NCI-H2081 treated with DMSO at 0.1 percent for 48 hours (cell line): ENCODE measurements around the gene CACNA1S.
A peak's percentile ranks its signal among the peaks of the same experiment; 100 is the strongest.

Experiments used
- DNase-seq: peaks from one replicate; lab custom pipeline; 2025; lab: John Stamatoyannopoulos, UW

Gene CACNA1S

GRCh38 chr1:201115390-201115937 lies 3.2 kb upstream of the CACNA1S start:
- DNase-seq, result no peak

GRCh38 chr1:201114245-201115131 lies 2.3 kb upstream of the CACNA1S start:
- peak; percentile 82 for DNase-seq

- DNase-seq, result no peak
These were observed 1.4 kb upstream of the CACNA1S start for GRCh38 chr1:201113451-201114244.

DNA sequence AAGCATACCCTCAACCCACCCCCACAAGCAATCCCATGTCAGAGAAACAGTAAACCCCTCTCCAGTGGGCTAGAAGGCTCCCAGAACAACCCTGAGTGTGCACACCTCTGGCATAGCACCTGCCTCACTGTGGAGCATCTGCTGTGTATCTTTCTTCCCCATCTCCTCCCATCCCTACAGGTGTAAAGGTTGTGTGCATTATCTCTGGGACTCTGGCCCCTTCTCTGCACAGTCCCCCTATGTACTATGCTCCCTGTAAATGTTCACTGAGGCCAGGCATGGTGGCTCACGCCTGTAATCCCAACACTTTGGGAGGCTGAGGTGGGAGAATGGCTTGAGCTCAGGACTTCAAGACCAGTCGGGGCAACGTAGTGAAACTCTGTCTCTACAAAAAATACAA lies 700 bp upstream of the CACNA1S start:
- DNase-seq, result no peak

GRCh38 chr1:201111672-201112071 lies 554 bp downstream of the CACNA1S start:
- no peak for DNase-seq

DNA sequence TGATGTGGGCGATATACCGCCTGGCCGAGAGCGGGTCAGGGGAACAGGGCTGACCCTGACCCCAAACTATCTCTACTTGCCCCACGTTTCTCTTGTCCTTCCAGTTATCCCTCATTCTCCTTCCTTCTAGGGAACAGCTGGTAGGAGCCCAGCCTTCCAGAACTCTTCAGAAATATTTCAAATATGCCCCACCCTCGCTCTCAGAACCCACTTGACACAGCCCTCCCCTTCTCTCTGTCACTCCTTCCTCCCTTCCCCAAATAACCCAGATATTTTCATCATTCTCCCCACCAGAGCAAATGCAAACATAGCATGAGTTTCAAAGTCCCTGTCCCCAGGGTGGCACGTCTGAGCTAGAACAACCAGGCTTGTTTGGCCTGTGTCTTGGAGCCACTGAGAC lies 1.1 kb downstream of the CACNA1S start:
- DNase-seq, result no peak

DNA sequence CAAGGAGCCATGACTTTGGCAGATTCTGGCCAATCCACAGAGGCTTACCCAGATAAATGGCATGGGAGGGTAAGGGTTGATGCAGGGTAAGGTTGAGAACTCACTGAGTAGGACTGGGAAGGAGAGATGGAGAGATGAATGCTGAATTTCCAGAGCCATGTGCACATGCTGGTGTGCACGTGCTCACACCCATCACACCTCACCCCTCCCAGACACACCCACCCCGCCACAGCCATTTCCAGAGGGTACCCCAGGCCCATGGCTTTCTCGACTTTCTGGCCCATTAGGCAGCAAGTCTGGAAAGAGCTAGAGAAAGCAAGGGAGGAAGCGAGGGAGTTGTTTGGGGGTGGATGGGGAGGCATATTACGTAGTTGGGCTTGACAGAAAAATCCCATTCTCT lies 1.6 kb downstream of the CACNA1S start:
- DNase-seq, result no peak

GRCh38 chr1:201110138-201110537 lies 2.1 kb downstream of the CACNA1S start:
- DNase-seq, result no peak

- DNase-seq, result no peak
These were observed 2.6 kb downstream of the CACNA1S start for GRCh38 chr1:201109651-201110050.

DNA sequence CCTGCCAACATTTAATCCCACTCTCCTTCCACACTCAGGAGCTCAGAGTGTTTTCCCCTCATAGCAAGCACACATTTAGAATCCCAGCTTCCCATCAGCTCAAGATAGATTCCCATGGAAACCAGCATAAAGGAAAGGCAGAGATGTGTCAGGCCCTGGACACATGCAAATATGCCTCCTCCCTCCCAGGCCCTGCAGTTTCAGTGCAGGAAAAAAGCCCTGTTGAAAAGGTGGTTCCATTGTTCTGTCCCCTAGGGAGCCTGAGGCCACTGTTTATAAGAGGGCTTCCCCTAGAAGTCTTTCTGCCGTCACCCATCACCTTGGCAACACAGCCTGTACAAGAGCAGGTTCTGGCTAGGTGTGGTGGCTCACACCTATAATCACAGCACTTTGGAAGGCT lies 3.6 kb downstream of the CACNA1S start:
- DNase-seq, result peak; percentile 34

- no peak for DNase-seq
These were observed 6.5 kb downstream of the CACNA1S start for GRCh38 chr1:201105688-201106087.

DNA sequence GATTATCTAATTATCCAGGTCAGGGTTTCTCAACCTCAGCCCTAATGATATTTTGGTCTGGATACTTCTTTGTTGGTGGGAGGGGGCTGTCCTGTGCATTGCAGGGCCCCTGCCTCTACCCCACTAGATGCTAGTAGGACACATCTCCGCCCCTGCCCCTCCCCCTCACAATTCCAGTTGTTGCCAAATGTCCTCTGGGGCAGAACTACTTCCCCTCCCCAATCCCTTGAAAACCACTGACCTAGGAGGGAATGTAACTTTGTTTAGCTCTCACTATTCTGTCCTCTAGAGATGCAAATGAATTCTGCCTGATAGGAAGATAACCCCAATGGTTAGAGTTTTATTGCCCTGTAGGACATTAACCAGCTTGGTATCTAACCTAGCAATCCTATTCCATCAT lies 8.1 kb downstream of the CACNA1S start:
- DNase-seq, result no peak

DNA sequence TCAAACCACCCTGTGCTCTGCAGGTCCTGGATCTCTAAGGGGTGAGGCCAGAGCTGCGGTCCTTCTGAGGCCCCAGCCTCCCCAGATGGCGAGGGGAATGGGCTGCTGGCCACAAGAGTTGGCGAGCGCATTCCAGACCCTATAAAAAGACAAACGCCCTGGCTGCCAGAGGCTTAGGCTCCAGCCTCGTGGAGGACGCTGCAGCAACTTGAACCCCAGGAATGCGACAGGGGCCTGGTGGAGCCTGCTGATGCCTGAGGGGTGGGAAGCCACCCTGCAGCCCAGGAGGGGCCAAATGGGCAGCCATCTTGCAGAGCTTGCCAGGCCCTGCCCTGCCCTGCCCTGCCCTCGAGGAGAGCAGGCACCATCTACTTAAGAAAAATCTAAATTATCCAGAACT lies 8.6 kb downstream of the CACNA1S start:
- DNase-seq, result no peak

GRCh38 chr1:201100169-201100930 lies 11.9 kb downstream of the CACNA1S start:
- no peak for DNase-seq

- DNase-seq, result no peak
These were observed 13.1 kb downstream of the CACNA1S start for GRCh38 chr1:201098992-201099677.

DNA sequence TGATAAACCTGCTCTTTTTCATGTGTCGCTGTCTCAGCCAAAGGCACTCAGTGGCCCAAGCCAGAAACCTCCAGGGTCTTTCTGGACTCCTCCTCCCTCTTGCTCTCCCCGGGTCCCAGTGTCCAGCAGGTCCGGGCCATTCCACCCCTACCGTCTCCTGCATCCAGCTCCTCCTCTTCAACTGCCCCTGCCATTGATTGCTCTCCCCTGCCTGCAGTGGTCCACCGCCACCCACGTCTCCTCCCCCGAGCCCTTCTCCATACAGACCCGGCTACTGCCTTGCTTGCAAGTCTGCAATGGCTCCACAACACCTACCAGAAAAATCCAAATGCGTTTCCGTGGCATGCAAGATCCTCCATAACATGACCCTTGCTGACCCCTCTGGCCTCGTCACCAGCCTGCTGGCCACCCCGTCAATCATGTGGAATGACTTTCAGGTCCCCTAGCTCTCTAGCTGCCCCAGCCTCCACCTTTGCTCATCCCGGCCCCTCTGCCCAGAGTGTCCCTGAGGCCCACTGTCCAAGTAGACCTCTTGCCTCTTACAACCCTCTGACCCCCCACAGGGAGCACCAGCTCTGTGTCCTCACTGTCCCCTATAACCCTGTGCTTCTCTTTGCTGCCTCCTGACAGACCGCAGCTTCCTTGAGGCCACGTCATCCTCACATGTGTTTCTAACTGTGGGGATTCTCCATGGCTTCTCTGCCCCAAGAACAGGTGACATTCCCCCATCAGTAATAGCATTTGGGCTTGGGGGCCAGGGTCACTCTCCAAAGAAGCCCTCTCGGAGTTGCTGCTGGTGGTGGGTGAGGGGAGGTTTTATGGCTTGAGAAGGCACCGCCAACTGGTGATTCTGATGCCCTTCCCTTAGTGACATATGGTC lies 15.0 kb downstream of the CACNA1S start:
- no peak for DNase-seq

DNA sequence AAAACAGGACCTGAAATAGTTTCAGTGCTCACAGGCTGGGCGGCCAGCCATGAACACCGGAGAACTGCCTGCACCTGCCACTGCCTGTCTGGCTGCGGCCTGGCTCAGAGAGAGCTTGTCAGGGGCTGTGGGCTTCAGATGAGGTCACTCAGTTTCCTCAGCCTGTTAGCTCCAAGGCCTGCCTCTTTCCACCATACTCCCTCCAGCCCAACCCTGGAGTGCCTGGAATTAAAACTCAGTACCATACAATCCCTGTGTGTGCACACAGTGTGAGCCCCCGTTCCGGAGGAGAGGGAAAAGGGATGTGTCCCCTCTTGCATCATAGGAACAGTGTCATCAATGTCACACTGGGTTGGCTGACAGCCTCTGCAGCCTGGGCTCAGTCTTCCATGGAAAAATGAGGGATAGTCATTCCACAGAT lies 16.2 kb downstream of the CACNA1S start:
- no peak for DNase-seq

- DNase-seq, result no peak
These were observed 16.6 kb downstream of the CACNA1S start for GRCh38 chr1:201095581-201095980.

GRCh38 chr1:201094832-201095231 lies 17.4 kb downstream of the CACNA1S start:
- DNase-seq, result no peak

DNA sequence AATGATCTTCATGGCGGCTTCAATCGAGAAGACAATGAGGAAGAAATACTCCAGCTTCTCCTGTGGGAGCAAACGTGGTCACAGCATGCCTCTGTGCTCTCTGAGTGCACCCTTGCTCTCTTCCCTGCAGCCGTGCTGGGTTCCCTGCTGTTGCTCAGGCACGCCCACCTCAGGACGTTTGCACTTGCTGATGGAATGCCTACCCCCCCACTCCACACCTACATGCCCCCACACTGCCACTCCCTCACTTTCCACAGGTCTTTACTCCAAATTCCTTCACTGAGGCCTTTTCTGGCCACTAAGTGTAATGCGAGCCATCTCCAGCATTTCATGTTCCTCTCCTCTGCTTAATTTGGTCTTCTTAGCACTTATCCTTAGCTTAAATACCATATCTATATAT lies 18.3 kb downstream of the CACNA1S start:
- no peak for DNase-seq

GRCh38 chr1:201093561-201093960 lies 18.7 kb downstream of the CACNA1S start:
- DNase-seq, result no peak
